HEK293 (cell line): ENCODE data around the gene MAN2B2.

ENCODE experiments used
- CTCF ChIA-PET: fragments of 350-600 bp; formaldehyde crosslinking; extraction: SDS; loops from one replicate; lab custom pipeline; 2021; ENCODE audit warnings: antibody characterized with exemption; lab: Yijun Ruan, JAX
- POLR2A ChIA-PET: fragments of 300-600 bp; formaldehyde crosslinking; extraction: SDS; loops from one replicate; lab custom pipeline; 2020; ENCODE audit warnings: antibody characterized with exemption, inconsistent platforms; lab: Yijun Ruan, JAX
- H3K27ac ChIP-seq: fragments of 200-500 bp; sonication (Bioruptor generic); 2 replicates; pipeline ENCODE4 v1.5.1; 2014; ENCODE audit warnings: low read depth, low read length, control low read depth, inconsistent platforms; ENCODE audit errors: extremely low read depth
- H3K36me3 ChIP-seq, 2 experiments: fragments of 200-500 bp in 1 of 2; sonication (Bioruptor generic) in 1 of 2; 1 replicate in 1 of 2; 2 replicates in 1 of 2; pipeline ENCODE4 v1.5.1; 2014 to 2017; ENCODE audit warnings: inconsistent platforms in 2 of 2, low read length in 2 of 2; ENCODE audit not compliant: control insufficient read depth in 2 of 2, insufficient read depth in 1 of 2
- H3K4me1 ChIP-seq: fragments of 200-500 bp; sonication (Bioruptor generic); 2 replicates; pipeline ENCODE4 v1.5.1; 2014; ENCODE audit warnings: mild to moderate bottlenecking, low read length, inconsistent platforms; ENCODE audit not compliant: control insufficient read depth, insufficient read depth
- H3K4me3 ChIP-seq: 2 replicates; pipeline ENCODE4 v1.5.1; 2011; ENCODE audit warnings: low read depth, mild to moderate bottlenecking, control low read depth, low read length, moderate library complexity
- H3K9me3 ChIP-seq: fragments of 200-500 bp; sonication (Bioruptor generic); 2 replicates; pipeline ENCODE4 v1.5.1; 2014; ENCODE audit warnings: low read depth, low read length, inconsistent platforms; ENCODE audit not compliant: control insufficient read depth, insufficient read depth
- BCL11B ChIP-seq: fragments of 450-650 bp; formaldehyde crosslinking; IDR thresholded peaks from 2 replicates; pipeline ENCODE4 v1.5.1; 2016; ENCODE audit warnings: low read depth, missing biosample characterization, missing genetic modification characterization
- GLI4 ChIP-seq: fragments of 450-650 bp; formaldehyde crosslinking; IDR thresholded peaks from 2 replicates; pipeline ENCODE4 v1.5.1; 2016; ENCODE audit warnings: missing biosample characterization, missing genetic modification characterization
- GLIS2 ChIP-seq: fragments of 450-650 bp; formaldehyde crosslinking; IDR thresholded peaks from 2 replicates; pipeline ENCODE4 v1.5.1; 2016; ENCODE audit warnings: missing biosample characterization, missing genetic modification characterization
- IKZF3 ChIP-seq: fragments of 450-650 bp; IDR thresholded peaks from 2 replicates; pipeline ENCODE4 v1.5.0; 2018; ENCODE audit warnings: missing biosample characterization, mild to moderate bottlenecking, missing genetic modification characterization, moderate library complexity
- MZF1 ChIP-seq: fragments of 450-650 bp; formaldehyde crosslinking; IDR thresholded peaks from 2 replicates; pipeline ENCODE4 v1.5.1; 2017; ENCODE audit warnings: missing biosample characterization, missing genetic modification characterization, borderline replicate concordance
- RBAK ChIP-seq: fragments of 450-650 bp; formaldehyde crosslinking; IDR thresholded peaks from 2 replicates; pipeline ENCODE4 v1.5.1; 2016; ENCODE audit warnings: missing biosample characterization, missing genetic modification characterization
- SCRT1 ChIP-seq: fragments of 450-650 bp; formaldehyde crosslinking; IDR thresholded peaks from 2 replicates; pipeline ENCODE4 v1.5.1; 2016; ENCODE audit warnings: missing biosample characterization, missing genetic modification characterization, borderline replicate concordance
- SP7 ChIP-seq: fragments of 450-650 bp; formaldehyde crosslinking; IDR thresholded peaks from 2 replicates; pipeline ENCODE4 v1.5.1; 2016; ENCODE audit warnings: missing biosample characterization, missing genetic modification characterization
- YY2 ChIP-seq: fragments of 450-650 bp; formaldehyde crosslinking; IDR thresholded peaks from 2 replicates; pipeline ENCODE4 v1.5.1; 2016; ENCODE audit warnings: missing biosample characterization, missing genetic modification characterization
- ZBTB8A ChIP-seq: fragments of 450-650 bp; formaldehyde crosslinking; IDR thresholded peaks from 2 replicates; pipeline ENCODE4 v1.5.1; 2016; ENCODE audit warnings: missing biosample characterization, missing genetic modification characterization
- ZNF112 ChIP-seq: fragments of 450-650 bp; formaldehyde crosslinking; IDR thresholded peaks from 2 replicates; pipeline ENCODE4 v1.5.0; 2017; ENCODE audit warnings: missing biosample characterization, missing genetic modification characterization
- ZNF133 ChIP-seq: fragments of 450-650 bp; formaldehyde crosslinking; IDR thresholded peaks from 2 replicates; pipeline ENCODE4 v1.5.1; 2016; ENCODE audit warnings: missing biosample characterization, missing genetic modification characterization
- ZNF138 ChIP-seq: fragments of 450-650 bp; formaldehyde crosslinking; IDR thresholded peaks from 2 replicates; pipeline ENCODE4 v1.5.1; 2016; ENCODE audit warnings: missing biosample characterization, missing genetic modification characterization, borderline replicate concordance
- ZNF148 ChIP-seq: fragments of 450-650 bp; formaldehyde crosslinking; IDR thresholded peaks from 2 replicates; pipeline ENCODE4 v1.5.0; 2017; ENCODE audit warnings: missing biosample characterization, missing genetic modification characterization, borderline replicate concordance
- ZNF184 ChIP-seq: fragments of 450-650 bp; IDR thresholded peaks from 2 replicates; pipeline ENCODE4 v1.5.1; 2018; ENCODE audit warnings: missing biosample characterization, mild to moderate bottlenecking, missing genetic modification characterization
- ZNF202 ChIP-seq: fragments of 450-650 bp; formaldehyde crosslinking; IDR thresholded peaks from 2 replicates; pipeline ENCODE4 v1.5.1; 2016; ENCODE audit warnings: missing biosample characterization, missing genetic modification characterization, borderline replicate concordance
- ZNF223 ChIP-seq: fragments of 450-650 bp; formaldehyde crosslinking; IDR thresholded peaks from 2 replicates; pipeline ENCODE4 v1.5.1; 2016; ENCODE audit warnings: missing biosample characterization, missing genetic modification characterization
- ZNF239 ChIP-seq: fragments of 450-650 bp; formaldehyde crosslinking; IDR thresholded peaks from 2 replicates; pipeline ENCODE4 v1.5.1; 2016; ENCODE audit warnings: missing biosample characterization, missing genetic modification characterization
- ZNF248 ChIP-seq: fragments of 450-650 bp; formaldehyde crosslinking; IDR thresholded peaks from 2 replicates; pipeline ENCODE4 v1.5.1; 2017; ENCODE audit warnings: missing biosample characterization, missing genetic modification characterization
- ZNF391 ChIP-seq: fragments of 450-650 bp; formaldehyde crosslinking; IDR thresholded peaks from 2 replicates; pipeline ENCODE4 v1.5.1; 2016; ENCODE audit warnings: low read depth, missing biosample characterization, missing genetic modification characterization, borderline replicate concordance
- ZNF416 ChIP-seq: fragments of 450-650 bp; formaldehyde crosslinking; IDR thresholded peaks from 2 replicates; pipeline ENCODE4 v1.5.1; 2016; ENCODE audit warnings: missing biosample characterization, missing genetic modification characterization
- ZNF548 ChIP-seq: fragments of 450-650 bp; formaldehyde crosslinking; IDR thresholded peaks from 2 replicates; pipeline ENCODE4 v1.5.1; 2016; ENCODE audit warnings: missing biosample characterization, missing genetic modification characterization
- ZNF561 ChIP-seq: fragments of 450-650 bp; IDR thresholded peaks from 2 replicates; pipeline ENCODE4 v1.5.1; 2018; ENCODE audit warnings: missing biosample characterization, missing genetic modification characterization, borderline replicate concordance
- ZNF580 ChIP-seq: fragments of 450-650 bp; formaldehyde crosslinking; IDR thresholded peaks from 2 replicates; pipeline ENCODE4 v1.5.1; 2016; ENCODE audit warnings: missing biosample characterization, missing genetic modification characterization
- ZNF654 ChIP-seq: fragments of 450-650 bp; formaldehyde crosslinking; IDR thresholded peaks from 2 replicates; pipeline ENCODE4 v1.5.1; 2016; ENCODE audit warnings: low read depth, missing biosample characterization, missing genetic modification characterization
- ZNF664 ChIP-seq: fragments of 450-650 bp; formaldehyde crosslinking; IDR thresholded peaks from 2 replicates; pipeline ENCODE4 v1.5.1; 2016; ENCODE audit warnings: missing biosample characterization, missing genetic modification characterization
- ZNF670 ChIP-seq: fragments of 450-650 bp; formaldehyde crosslinking; IDR thresholded peaks from 2 replicates; pipeline ENCODE4 v1.5.1; 2016; ENCODE audit warnings: missing biosample characterization, missing genetic modification characterization, low read depth
- ZNF677 ChIP-seq: fragments of 450-650 bp; IDR thresholded peaks from 2 replicates; pipeline ENCODE4 v1.5.0; 2018; ENCODE audit warnings: missing biosample characterization, mild to moderate bottlenecking, missing genetic modification characterization, moderate library complexity
- ZNF692 ChIP-seq: fragments of 450-650 bp; formaldehyde crosslinking; IDR thresholded peaks from 2 replicates; pipeline ENCODE4 v1.5.1; 2016; ENCODE audit warnings: missing biosample characterization, missing genetic modification characterization
- ZNF704 ChIP-seq: fragments of 450-650 bp; formaldehyde crosslinking; IDR thresholded peaks from 2 replicates; pipeline ENCODE4 v1.5.1; 2016; ENCODE audit warnings: missing biosample characterization, missing genetic modification characterization
- ZNF837 ChIP-seq: fragments of 450-650 bp; formaldehyde crosslinking; IDR thresholded peaks from 2 replicates; pipeline ENCODE4 v1.5.1; 2016; ENCODE audit warnings: missing biosample characterization, missing genetic modification characterization
- ZSCAN5A ChIP-seq: fragments of 450-650 bp; formaldehyde crosslinking; IDR thresholded peaks from 2 replicates; pipeline ENCODE4 v1.5.1; 2016; ENCODE audit warnings: missing biosample characterization, missing genetic modification characterization

MAN2B2 gene

GRCh38 chr4:6602289-6602688, 27.3 kb downstream of the MAN2B2 start:
- POLR2A ChIA-PET: no interaction called here
- Histone ChIP-seq H3K9me3 (no peaks in the 10 kb centered on the region), H3K4me1 (no peaks in the 10 kb centered on the region)
- CTCF ChIA-PET: interaction anchor here (0.6 kb wide), 1 partner anchor 898 kb away, joined by 4 read pairs; no protein-coding TSS in a partner anchor
- TF ChIP-seq ZNF148 (tag by site-specific recombination) (no peak), ZNF677 (tag by site-specific recombination) (no peak), ZBTB8A (tag by site-specific recombination) (no peak), ZNF138 (tag by site-specific recombination) (no peak), GLI4 (tag by site-specific recombination) (no peak), BCL11B (tag by site-specific recombination) (no peak), IKZF3 (tag by site-specific recombination) (no peak), ZNF704 (tag by site-specific recombination) (no peak), ZNF223 (no peak), ZNF548 (tag by site-specific recombination) (no peak), ZNF654 (tag by site-specific recombination) (no peak), ZNF664 (tag by site-specific recombination) (no peak), ZNF580 (tag by site-specific recombination) (no peak), ZNF133 (tag by site-specific recombination) (no peak), ZNF248 (tag by site-specific recombination) (no peak), ZNF837 (no peak), ZNF112 (tag by site-specific recombination) (no peak), SCRT1 (tag by site-specific recombination) (no peak), ZNF184 (no peak), SP7 (tag by site-specific recombination) (no peak)
- TF ChIP-seq, all 188 proteins: peak for 0
- Histone ChIP-seq H3K27ac (no peak overlapping the region), H3K36me3 (peaks cover 0 to 18% of the 10 kb centered on the region in 2 experiments; a peak in 1 of 3 replicates), H3K4me3 (no peak overlapping the region)

- H3K9me3 ChIP-seq: no peaks in the 10 kb centered on the region
- H3K4me1 ChIP-seq: no peaks in the 10 kb centered on the region
- CTCF ChIA-PET: no interaction called here
- no peak overlapping the region for H3K4me3 ChIP-seq
- H3K27ac ChIP-seq: no peak overlapping the region
- H3K36me3 ChIP-seq: peaks cover 0 to 20% of the 10 kb centered on the region in 2 experiments; a peak in 1 of 3 replicates
- POLR2A ChIA-PET: no interaction called here
- TF ChIP-seq ZNF133 (tag by site-specific recombination) (no peak), ZNF416 (tag by site-specific recombination) (no peak), ZNF692 (tag by site-specific recombination) (no peak), ZNF239 (tag by site-specific recombination) (no peak), ZNF223 (no peak), MZF1 (no peak), ZNF138 (tag by site-specific recombination) (no peak), RBAK (tag by site-specific recombination) (no peak), ZNF670 (no peak), ZNF202 (tag by site-specific recombination) (no peak), ZNF561 (tag by site-specific recombination) (no peak), ZNF391 (no peak), YY2 (tag by site-specific recombination) (no peak), ZSCAN5A (tag by site-specific recombination) (no peak), GLIS2 (tag by site-specific recombination) (no peak)
Observed at GRCh38 chr4:6603128-6603527, 28.1 kb downstream of the MAN2B2 start.
